GM21423 (cell line): ENCODE data around the gene ILKAP.

Experiments used
- ATAC-seq: cut with Tn5 transposase; IDR thresholded peaks from one replicate; pipeline ENCODE4 v1.9.1; 2021; ENCODE audit warnings: mild to moderate bottlenecking, moderate library complexity; ENCODE audit not compliant: unreplicated experiment

The ILKAP gene

GRCh38 chr2:238152771-238153688 lies 50.5 kb downstream of the ILKAP start:
- no peak for ATAC-seq

GRCh38 chr2:238151628-238152235 lies 51.8 kb downstream of the ILKAP start:
- no peak for ATAC-seq

GRCh38 chr2:238151205-238151604 lies 52.3 kb downstream of the ILKAP start:
- ATAC-seq: no peak

- ATAC-seq: no peak
These were observed 52.8 kb downstream of the ILKAP start for GRCh38 chr2:238150686-238151085.

GRCh38 chr2:238149841-238150572 lies 53.5 kb downstream of the ILKAP start:
- no peak for ATAC-seq

- no peak for ATAC-seq
These were observed 54.5 kb downstream of the ILKAP start for GRCh38 chr2:238148981-238149380.

GRCh38 chr2:238146884-238147544 lies 56.5 kb downstream of the ILKAP start:
- no peak for ATAC-seq

GRCh38 chr2:238145851-238146250 lies 57.6 kb downstream of the ILKAP start:
- ATAC-seq: no peak

GRCh38 chr2:238145046-238145445 lies 58.4 kb downstream of the ILKAP start:
- ATAC-seq: no peak

GRCh38 chr2:238144262-238144661 lies 59.2 kb downstream of the ILKAP start:
- ATAC-seq: no peak

- ATAC-seq: no peak
These were observed 60.1 kb downstream of the ILKAP start for GRCh38 chr2:238143239-238143951.

GRCh38 chr2:238142382-238143205 lies 60.9 kb downstream of the ILKAP start:
- ATAC-seq: no peak

GRCh38 chr2:238141541-238142318 lies 61.8 kb downstream of the ILKAP start:
- ATAC-seq: no peak

GRCh38 chr2:238140721-238141540 lies 62.6 kb downstream of the ILKAP start:
- ATAC-seq: no peak

GRCh38 chr2:238140040-238140439 lies 63.5 kb downstream of the ILKAP start:
- no peak for ATAC-seq

GRCh38 chr2:238139196-238140039 lies 64.1 kb downstream of the ILKAP start:
- no peak for ATAC-seq
